GM23248 (cell line): Measurements from ENCODE around the gene RAP2B. TPM values are rescaled to one million over a fixed set of nuclear protein-coding genes. Genes with fewer than 3 reads are reported as not detected.
A peak's percentile ranks its signal among the peaks of the same experiment; 100 is the strongest.

ENCODE experiments used
- DNase-seq: peaks from one replicate; pipeline ENCODE4 v3.0.0-alpha.2; 2015
- H2AFZ ChIP-seq: fragments of 200-600 bp; sonication (generic); 2 replicates; pipeline ENCODE4 v1.6.1; 2016; ENCODE audit warnings: antibody characterized with exemption
- H3F3A ChIP-seq: fragments of 200-600 bp; sonication (generic); 2 replicates; pipeline ENCODE4 v1.6.1; 2016; ENCODE audit warnings: mild to moderate bottlenecking, antibody characterized with exemption, mixed run types; ENCODE audit not compliant: insufficient read depth
- H3K27ac ChIP-seq: fragments of 200-600 bp; sonication (generic); 2 replicates; pipeline ENCODE4 v1.5.1; 2016; ENCODE audit warnings: mild to moderate bottlenecking
- H3K27me3 ChIP-seq: fragments of 200-600 bp; sonication (generic); replicated peaks from 2 replicates; pipeline ENCODE4 v1.6.1; 2016; ENCODE audit warnings: mild to moderate bottlenecking; ENCODE audit not compliant: insufficient read depth
- H3K36me3 ChIP-seq: fragments of 200-600 bp; sonication (generic); 2 replicates; pipeline ENCODE4 v1.6.1; 2016; ENCODE audit warnings: low read depth, mild to moderate bottlenecking
- H3K4me1 ChIP-seq: fragments of 200-600 bp; sonication (generic); 2 replicates; pipeline ENCODE4 v1.6.1; 2016; ENCODE audit warnings: mild to moderate bottlenecking; ENCODE audit not compliant: insufficient read depth
- H3K4me2 ChIP-seq: fragments of 200-600 bp; sonication (generic); one replicate; pipeline ENCODE4 v1.6.1; 2016; ENCODE audit warnings: mild to moderate bottlenecking; ENCODE audit not compliant: unreplicated experiment
- H3K4me3 ChIP-seq: fragments of 200-600 bp; sonication (generic); 2 replicates; pipeline ENCODE4 v1.5.1; 2016; ENCODE audit warnings: mild to moderate bottlenecking
- H3K79me2 ChIP-seq: fragments of 200-600 bp; sonication (generic); 2 replicates; pipeline ENCODE4 v1.6.1; 2016; ENCODE audit warnings: mild to moderate bottlenecking; ENCODE audit not compliant: insufficient read depth
- H3K9ac ChIP-seq: fragments of 200-600 bp; sonication (generic); 2 replicates; pipeline ENCODE4 v1.6.1; 2016; ENCODE audit warnings: mild to moderate bottlenecking
- H3K9me2 ChIP-seq: fragments of 200-600 bp; sonication (generic); 2 replicates; pipeline ENCODE4 v1.6.1; 2016; ENCODE audit warnings: mixed run types, mild to moderate bottlenecking, moderate library complexity; ENCODE audit not compliant: insufficient read depth
- H3K9me3 ChIP-seq: fragments of 200-600 bp; sonication (generic); one replicate; pipeline ENCODE4 v1.6.1; 2017; ENCODE audit warnings: low read depth
- H4K20me1 ChIP-seq: fragments of 200-600 bp; sonication (generic); 2 replicates; pipeline ENCODE4 v1.6.0; 2016; ENCODE audit not compliant: insufficient read depth
- EZH2 ChIP-seq: fragments of 200-600 bp; sonication (generic); IDR thresholded peaks from 2 replicates; pipeline ENCODE4 v1.6.1; 2018; ENCODE audit warnings: antibody characterized with exemption, mild to moderate bottlenecking; ENCODE audit not compliant: insufficient read depth, poor library complexity, severe bottlenecking
- EZH2phosphoT487 ChIP-seq: fragments of 200-600 bp; sonication (generic); IDR thresholded peaks from 2 replicates; pipeline ENCODE4 v1.6.1; 2018; ENCODE audit warnings: antibody characterized with exemption, moderate library complexity, mild to moderate bottlenecking, low read depth; ENCODE audit not compliant: insufficient read depth
- WGBS, 2 experiments: methylation state at CpG; one replicate each; pipeline ENCODE4 v1.1.6; 2015 to 2017; ENCODE audit warnings: low lambda C conversion rate in 2 of 2, low coverage in 1 of 2; ENCODE audit errors: missing lambda C conversion rate in 2 of 2; 5-methylcytosine and 5-hydroxymethylcytosine counted together
- in situ Hi-C: fragments of 300-500 bp; cut with MboI; formaldehyde crosslinking; loops from 2 replicates; pipeline ENCODE4 v1.15.0; 2020
- polyA plus RNA-seq: library from polyadenylated mRNA; unstranded; fragments of >200 nt; fragmentation: Nextera tagmentation; extraction: Ambion mirVana; gene quantifications from 2 replicates; pipeline ENCODE4 v1.2.1, GENCODE V29; 2016
- total RNA-seq: library from RNA; depleted of rRNA; stranded (reverse); fragments of >200 nt; shearing (Covaris generic); gene quantifications from 2 replicates; pipeline ENCODE4 v1.2.3, GENCODE V29; 2014

The RAP2B gene
- total and polyA plus RNA-seq, 2 experiments from 2014 or later: 12.9 to 13.2 TPM

- Histone ChIP-seq H3K9me2 (no peaks in the 10 kb centered on the region), H3K9me3 (no peaks in the 10 kb centered on the region), H3K36me3 (no peaks in the 10 kb centered on the region), H3K27ac (no peak overlapping the region), H3K4me2 (peak overlapping the region; percentile 25), H3K4me1 (peaks cover 19% of the 10 kb centered on the region), H3K9ac (no peak overlapping the region), H2AFZ (no peak overlapping the region), H3K27me3 (no peaks in the 10 kb centered on the region), H3K4me3 (no peak overlapping the region), H3K79me2 (peaks cover under 1% of the 10 kb centered on the region; the same call in 1 of the 2 replicates), H3F3A (peaks cover 29% of the 10 kb centered on the region), H4K20me1 (no peaks in the 10 kb centered on the region)
- WGBS, 2 experiments: 41 to 45% methylated on average over 6 of the region's 6 CpGs
- peak; percentile 74 for DNase-seq
- TF ChIP-seq EZH2phosphoT487: no peak
- TF ChIP-seq EZH2: no peak
- in situ Hi-C loops: loop anchor here (25.0 kb wide), 1 partner anchor 588 kb away; no protein-coding TSS in a partner anchor
Measured at GRCh38 chr3:153173758-153174516, 11.9 kb downstream of the RAP2B start.

GRCh38 chr3:153176197-153176596 is 14.2 kb downstream of the RAP2B start:
- no peaks in the 10 kb centered on the region for H3K36me3 ChIP-seq
- no peak overlapping the region for H3K4me2 ChIP-seq
- TF ChIP-seq EZH2phosphoT487 (no peak), EZH2 (no peak)
- H3K27ac ChIP-seq: no peak overlapping the region
- in situ Hi-C loops: no loop called here
- H3K9ac ChIP-seq: no peak overlapping the region
- H3K9me2 ChIP-seq: no peaks in the 10 kb centered on the region
- peaks cover 21% of the 10 kb centered on the region for H3F3A ChIP-seq
- 95 to 98% methylated on average over 3 of the region's 3 CpGs for WGBS, 2 experiments
- no peaks in the 10 kb centered on the region for H3K27me3 ChIP-seq
- H4K20me1 ChIP-seq: no peaks in the 10 kb centered on the region
- H3K4me1 ChIP-seq: peaks cover 10% of the 10 kb centered on the region; the same call in 1 of the 2 replicates
- DNase-seq: no peak
- H3K9me3 ChIP-seq: no peaks in the 10 kb centered on the region
- H2AFZ ChIP-seq: no peak overlapping the region
- no peak overlapping the region for H3K4me3 ChIP-seq
- no peaks in the 10 kb centered on the region for H3K79me2 ChIP-seq

GRCh38 chr3:153180860-153181372 is 18.9 kb downstream of the RAP2B start:
- Histone ChIP-seq H3K36me3 (no peaks in the 10 kb centered on the region), H3K27ac (no peak overlapping the region), H2AFZ (no peak overlapping the region), H4K20me1 (no peaks in the 10 kb centered on the region), H3K9ac (no peak overlapping the region), H3K9me3 (no peaks in the 10 kb centered on the region), H3K27me3 (no peaks in the 10 kb centered on the region), H3K4me2 (no peak overlapping the region), H3K9me2 (no peaks in the 10 kb centered on the region), H3K4me1 (no peaks in the 10 kb centered on the region), H3F3A (no peaks in the 10 kb centered on the region), H3K4me3 (no peak overlapping the region), H3K79me2 (no peaks in the 10 kb centered on the region)
- peak; percentile 9 for DNase-seq
- no peak for TF ChIP-seq EZH2
- TF ChIP-seq EZH2phosphoT487: no peak
- WGBS, 2 experiments: 44 to 71% methylated on average over 1 of the region's 1 CpG
- in situ Hi-C loops: no loop called here

GRCh38 chr3:153182501-153183293 is 20.7 kb downstream of the RAP2B start:
- TF ChIP-seq EZH2phosphoT487 (no peak), EZH2 (no peak)
- no peak overlapping the region for H3K27ac ChIP-seq
- in situ Hi-C loops: no loop called here

More at GRCh38 chr3:153182501-153183293, 20.7 kb downstream of the RAP2B start:
- Histone ChIP-seq H4K20me1 (no peaks in the 10 kb centered on the region), H3K36me3 (no peaks in the 10 kb centered on the region), H3F3A (no peaks in the 10 kb centered on the region), H3K27me3 (no peaks in the 10 kb centered on the region), H3K79me2 (no peaks in the 10 kb centered on the region), H3K9ac (no peak overlapping the region), H2AFZ (peak overlapping the region; percentile 35; the same call in 1 of the 2 replicates), H3K4me3 (no peak overlapping the region), H3K4me2 (no peak overlapping the region), H3K9me2 (no peaks in the 10 kb centered on the region), H3K4me1 (no peaks in the 10 kb centered on the region), H3K9me3 (no peaks in the 10 kb centered on the region)
- DNase-seq: no peak
- WGBS, 2 experiments: 90 to 92% methylated on average over 6 of the region's 6 CpGs
